Neutrophil (primary cell): ENCODE data around the gene B4GALNT3.
A peak's percentile ranks its signal among the peaks of the same experiment; 100 is the strongest.
"Not testable (repeated sequence)": the region's sequence is repeated elsewhere in the genome, so short reads cannot be mapped to it uniquely, and the experiment has no call there.

Source experiments
- H3K27ac ChIP-seq: fragments of 200-600 bp; sonication (generic); 2 replicates; pipeline ENCODE4 v1.5.1; 2016; ENCODE audit warnings: mild to moderate bottlenecking, moderate library complexity
- H3K27me3 ChIP-seq: fragments of 200-600 bp; sonication (generic); 2 replicates; pipeline ENCODE4 v1.6.0; 2016; ENCODE audit warnings: mild to moderate bottlenecking
- H3K36me3 ChIP-seq: fragments of 200-600 bp; sonication (generic); 2 replicates; pipeline ENCODE4 v1.5.1; 2017
- H3K4me1 ChIP-seq, 2 experiments: fragments of 200-600 bp in 1 of 2; sonication (generic) in 1 of 2; 1 replicate in 1 of 2; 2 replicates in 1 of 2; pipeline versions ENCODE4 v1.5.1 to v1.6.1; 2013 to 2016; ENCODE audit warnings: low read depth in 1 of 2, low read length in 1 of 2, mild to moderate bottlenecking in 1 of 2, moderate library complexity in 1 of 2; ENCODE audit not compliant: control insufficient read depth in 1 of 2, insufficient read depth in 1 of 2
- H3K4me3 ChIP-seq, 2 experiments: fragments of 200-600 bp in 1 of 2; sonication (generic) in 1 of 2; 1 replicate in 1 of 2; 2 replicates in 1 of 2; pipeline ENCODE4 v1.5.1; 2013 to 2016; ENCODE audit warnings: low read depth in 1 of 2, low read length in 1 of 2, mild to moderate bottlenecking in 1 of 2, moderate library complexity in 1 of 2
- H3K9me3 ChIP-seq: fragments of 200-600 bp; sonication (generic); 2 replicates; pipeline ENCODE4 v1.5.1; 2016
- TF ChIP-seq, protein P1 (sequence below): fragments of 200-600 bp; sonication (generic); IDR thresholded peaks from 2 replicates; pipeline ENCODE4 v1.5.1; 2016; ENCODE audit warnings: antibody characterized with exemption

The B4GALNT3 gene

DNA sequence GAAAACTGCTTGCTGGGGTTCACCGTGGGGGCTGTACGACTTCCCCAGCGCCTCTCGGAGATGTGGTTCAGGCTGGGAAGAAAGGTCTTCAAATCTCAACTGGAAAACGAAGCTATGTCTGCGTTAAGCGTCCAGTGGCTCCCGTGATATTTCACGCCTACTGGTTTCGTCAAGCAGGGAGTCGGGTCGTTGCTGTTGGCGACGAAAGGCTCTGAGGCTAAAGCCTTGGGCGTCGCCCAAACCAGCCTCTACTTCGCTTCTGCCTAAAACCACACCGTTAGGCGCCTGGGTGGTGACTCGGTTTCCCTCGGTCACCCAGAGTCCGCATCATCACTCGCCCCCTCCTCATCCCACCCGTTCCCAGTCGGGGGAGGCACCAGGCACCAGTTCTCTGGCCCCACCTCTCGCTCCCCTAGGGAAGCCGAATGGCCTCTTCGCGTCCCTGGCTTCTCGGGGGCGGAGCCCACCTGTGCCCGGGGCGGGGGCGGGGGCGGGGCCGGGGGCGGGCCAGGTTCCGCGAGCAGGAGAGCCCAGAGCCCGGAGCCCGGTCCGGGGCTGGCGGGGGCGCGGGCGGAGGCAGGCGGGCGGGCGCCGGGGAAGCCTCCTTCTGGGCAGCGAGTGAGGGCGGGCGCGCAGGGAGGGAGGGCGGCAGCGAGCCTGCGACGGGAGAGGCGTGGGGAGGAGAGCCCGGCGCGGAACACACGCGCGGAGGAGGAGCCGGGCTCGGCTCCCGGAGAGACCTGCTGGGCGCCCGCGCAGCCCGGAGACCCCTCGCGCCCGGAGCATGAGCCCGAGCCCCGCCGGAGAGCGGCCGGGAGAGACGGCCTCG lies at the start of gene B4GALNT3:
TSS of gene B4GALNT3 (plus strand) at position 510 of the 829 bp plus-strand sequence. CDS start 438 bp downstream, outside the sequence.
- TF ChIP-seq, protein P1, sequence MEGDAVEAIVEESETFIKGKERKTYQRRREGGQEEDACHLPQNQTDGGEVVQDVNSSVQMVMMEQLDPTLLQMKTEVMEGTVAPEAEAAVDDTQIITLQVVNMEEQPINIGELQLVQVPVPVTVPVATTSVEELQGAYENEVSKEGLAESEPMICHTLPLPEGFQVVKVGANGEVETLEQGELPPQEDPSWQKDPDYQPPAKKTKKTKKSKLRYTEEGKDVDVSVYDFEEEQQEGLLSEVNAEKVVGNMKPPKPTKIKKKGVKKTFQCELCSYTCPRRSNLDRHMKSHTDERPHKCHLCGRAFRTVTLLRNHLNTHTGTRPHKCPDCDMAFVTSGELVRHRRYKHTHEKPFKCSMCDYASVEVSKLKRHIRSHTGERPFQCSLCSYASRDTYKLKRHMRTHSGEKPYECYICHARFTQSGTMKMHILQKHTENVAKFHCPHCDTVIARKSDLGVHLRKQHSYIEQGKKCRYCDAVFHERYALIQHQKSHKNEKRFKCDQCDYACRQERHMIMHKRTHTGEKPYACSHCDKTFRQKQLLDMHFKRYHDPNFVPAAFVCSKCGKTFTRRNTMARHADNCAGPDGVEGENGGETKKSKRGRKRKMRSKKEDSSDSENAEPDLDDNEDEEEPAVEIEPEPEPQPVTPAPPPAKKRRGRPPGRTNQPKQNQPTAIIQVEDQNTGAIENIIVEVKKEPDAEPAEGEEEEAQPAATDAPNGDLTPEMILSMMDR: no peak
- H3K9me3 ChIP-seq: no peaks in the 10 kb centered on the region
- peaks cover 98% of the 10 kb centered on the region for H3K27me3 ChIP-seq
- no peaks in the 10 kb centered on the region for H3K36me3 ChIP-seq
- H3K4me3 ChIP-seq: peak within 1 kb of the TSS; percentile 28 to 48
- H3K27ac ChIP-seq: no peak within 1 kb of the TSS
- H3K4me1 ChIP-seq: peaks cover 4 to 16% of the 10 kb centered on the region in 2 experiments

DNA sequence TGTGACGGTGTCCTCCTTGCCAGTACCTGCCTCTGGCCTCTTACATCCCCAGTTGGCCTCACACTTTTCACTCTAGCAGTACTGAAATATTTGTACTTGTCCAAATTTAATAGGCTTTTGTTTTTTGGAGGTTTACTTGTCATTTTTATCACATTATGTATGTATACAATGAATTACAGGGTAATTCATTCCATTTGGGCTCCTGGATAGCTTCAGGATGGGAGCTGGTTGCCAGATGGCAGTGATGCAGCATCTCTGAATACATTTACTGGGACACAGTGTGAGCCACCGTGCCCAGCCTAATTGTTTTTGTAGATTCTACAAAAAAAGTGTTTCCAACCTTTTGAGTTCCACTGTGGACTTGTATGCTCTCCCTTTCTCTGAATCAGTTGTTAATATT lies 44.9 kb upstream of the B4GALNT3 start:
- Histone ChIP-seq H3K36me3 (peaks cover 56% of the 10 kb centered on the region), H3K4me3 (no peak overlapping the region), H3K27ac (no peak overlapping the region), H3K4me1 (no peaks in the 10 kb centered on the region), H3K9me3 (no peaks in the 10 kb centered on the region), H3K27me3 (no peaks in the 10 kb centered on the region)
- TF ChIP-seq, protein P1: no peak

DNA sequence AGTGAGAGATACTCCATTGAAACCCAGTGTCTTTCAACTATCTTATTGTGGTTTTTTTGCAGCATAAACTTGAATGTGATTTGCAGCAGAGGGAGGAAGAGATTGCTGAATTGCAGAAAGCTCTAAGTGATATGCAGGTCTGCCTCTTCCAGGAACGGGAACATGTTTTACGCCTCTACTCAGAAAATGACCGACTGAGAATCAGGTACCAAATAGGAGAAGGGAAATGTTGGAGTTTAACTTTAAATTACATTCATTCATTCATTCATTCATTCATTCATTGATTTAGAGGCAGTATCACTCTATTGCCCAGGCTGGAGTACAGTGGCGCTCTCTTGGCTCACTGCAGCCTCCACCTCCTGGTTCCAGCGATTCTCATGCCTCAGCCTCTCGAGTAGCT lies 41.3 kb upstream of the B4GALNT3 start:
- TF ChIP-seq, protein P1: no peak
- no peaks in the 10 kb centered on the region for H3K4me1 ChIP-seq
- H3K9me3 ChIP-seq: no peaks in the 10 kb centered on the region
- no peak overlapping the region for H3K4me3 ChIP-seq
- H3K27ac ChIP-seq: no peak overlapping the region
- peaks cover 39% of the 10 kb centered on the region for H3K36me3 ChIP-seq
- H3K27me3 ChIP-seq: no peaks in the 10 kb centered on the region

DNA sequence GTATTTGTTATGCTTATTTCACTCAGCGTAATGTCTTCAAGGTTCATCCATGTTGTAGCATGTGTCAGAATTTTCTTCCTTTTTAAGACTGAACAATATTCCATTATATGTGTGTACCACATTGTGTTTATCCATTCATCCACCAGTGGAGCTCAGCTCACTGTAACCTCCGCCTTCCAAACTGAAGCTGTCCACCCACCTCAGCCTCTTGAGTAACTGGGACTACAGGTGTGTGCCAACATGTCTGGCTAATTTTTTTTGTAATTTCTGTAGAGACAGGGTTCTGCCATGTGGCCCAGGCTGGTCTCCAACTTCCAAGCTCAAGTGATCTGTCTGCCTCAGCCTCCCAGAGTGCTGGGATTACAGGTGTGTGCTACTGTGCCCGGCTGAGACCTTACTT lies 37.2 kb upstream of the B4GALNT3 start:
- Histone ChIP-seq H3K36me3 (peaks cover 40% of the 10 kb centered on the region), H3K4me3 (no peak overlapping the region), H3K27me3 (no peaks in the 10 kb centered on the region), H3K27ac (no peak overlapping the region), H3K4me1 (no peaks in the 10 kb centered on the region), H3K9me3 (no peaks in the 10 kb centered on the region)
- TF ChIP-seq, protein P1: no peak

GRCh38 chr12:435737-436136 lies 24.0 kb upstream of the B4GALNT3 start:
- H3K27ac ChIP-seq, H3K27me3 ChIP-seq, H3K9me3 ChIP-seq, H3K4me1 ChIP-seq, H3K4me3 ChIP-seq: not testable (repeated sequence)
- H3K36me3 ChIP-seq: peaks cover 46% of the 10 kb centered on the region

DNA sequence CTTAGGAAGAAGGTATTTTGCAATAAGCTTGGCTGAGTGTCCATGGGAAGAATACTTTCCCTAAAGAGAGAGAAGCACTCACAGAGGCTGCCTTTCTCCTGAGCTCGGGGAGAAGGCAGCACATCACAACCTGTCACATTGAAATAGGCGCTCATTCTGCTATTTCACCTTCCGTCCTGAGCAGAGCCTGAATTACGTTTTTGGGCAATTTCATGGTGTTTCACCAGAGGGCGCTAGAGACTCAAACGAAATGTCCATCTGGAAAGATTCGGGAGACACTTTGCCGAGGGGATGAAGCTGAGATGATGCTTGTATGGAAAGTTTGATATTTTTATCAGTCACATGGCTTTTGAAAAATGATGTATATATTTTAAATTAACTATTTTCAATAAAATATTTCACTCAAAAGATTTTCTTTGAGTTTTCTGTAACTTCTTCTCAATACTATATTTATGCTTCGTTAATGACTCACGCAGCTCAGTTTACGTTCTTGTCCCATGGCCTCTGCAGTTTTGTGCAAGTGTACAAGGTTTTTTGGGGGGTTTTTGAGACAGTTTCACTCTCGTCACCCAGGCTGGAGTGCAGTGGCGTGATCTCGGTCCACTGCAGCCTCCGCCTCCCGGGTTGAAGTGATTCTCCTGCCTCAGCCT lies 17.4 kb upstream of the B4GALNT3 start:
- Histone ChIP-seq H3K9me3 (no peaks in the 10 kb centered on the region), H3K27me3 (no peaks in the 10 kb centered on the region), H3K4me1 (no peaks in the 10 kb centered on the region), H3K36me3 (peaks cover 8% of the 10 kb centered on the region), H3K27ac (no peak overlapping the region), H3K4me3 (no peak overlapping the region)
- TF ChIP-seq, protein P1: peak; percentile 66
